ENCODE results near the gene GNAS.
"Not testable (repeated sequence)": the region's sequence is repeated elsewhere in the genome, so short reads cannot be mapped to it uniquely, and the experiment has no call there.

The GNAS gene

GRCh38 chr20:58923117-58923712 lies 70.7 kb downstream of the GNAS start:
- no peak for DNase-seq

- no peak for DNase-seq
Measured at GRCh38 chr20:58926802-58927489, 74.4 kb downstream of the GNAS start.

GRCh38 chr20:58927490-58928061 lies 75.1 kb downstream of the GNAS start:
- no peak for DNase-seq

- no peak for DNase-seq
Measured at GRCh38 chr20:58930496-58930895, 78.0 kb downstream of the GNAS start.

GRCh38 chr20:58932170-58932569 lies 79.7 kb downstream of the GNAS start:
- no peak for DNase-seq

- DNase-seq: no peak
Measured at GRCh38 chr20:58938078-58938477, 85.6 kb downstream of the GNAS start.

- DNase-seq: no peak
Measured at GRCh38 chr20:58938541-58938940, 86.0 kb downstream of the GNAS start.

- DNase-seq: no peak
Measured at GRCh38 chr20:58941471-58941870, 89.0 kb downstream of the GNAS start.

GRCh38 chr20:58942549-58942948 lies 90.0 kb downstream of the GNAS start:
- DNase-seq: no peak

- no peak for DNase-seq
Measured at GRCh38 chr20:58944610-58945009, 92.1 kb downstream of the GNAS start.

GRCh38 chr20:58945965-58946631 lies 93.6 kb downstream of the GNAS start:
- DNase-seq: no peak

- not testable (repeated sequence) for DNase-seq
Measured at GRCh38 chr20:58947797-58948388, 95.4 kb downstream of the GNAS start.

- no peak for DNase-seq
Measured at GRCh38 chr20:58950603-58951002, 98.1 kb downstream of the GNAS start.

GRCh38 chr20:58953050-58953449 lies 100.5 kb downstream of the GNAS start:
- DNase-seq: no peak

- DNase-seq: no peak
Measured at GRCh38 chr20:58956078-58956477, 103.6 kb downstream of the GNAS start.

GRCh38 chr20:58959652-58960051 lies 107.1 kb downstream of the GNAS start:
- DNase-seq: no peak
